Panc1 (cell line): ENCODE measurements around the gene LRRC63.

Experiments
- CTCF ChIP-seq: fragments of 450-650 bp; IDR thresholded peaks from 2 replicates; pipeline ENCODE4 v1.5.1; 2017; ENCODE audit warnings: mild to moderate bottlenecking
- POLR2AphosphoS5 ChIP-seq: IDR thresholded peaks from 2 replicates; pipeline ENCODE4 v1.6.1; 2012; ENCODE audit warnings: mild to moderate bottlenecking, low read depth, low read length, moderate library complexity
- REST ChIP-seq, 2 experiments: IDR thresholded peaks; 2 replicates each; pipeline ENCODE4 v1.6.1; 2011 to 2012; ENCODE audit warnings: low read depth in 2 of 2, control low read depth in 1 of 2, low read length in 1 of 2, mild to moderate bottlenecking in 1 of 2, moderate library complexity in 1 of 2; ENCODE audit not compliant: insufficient read depth in 1 of 2
- SIN3A ChIP-seq: IDR thresholded peaks from 2 replicates; pipeline ENCODE4 v1.6.1; 2012; ENCODE audit warnings: low read depth, mild to moderate bottlenecking, low read length, moderate library complexity, borderline replicate concordance; ENCODE audit not compliant: insufficient read depth

GRCh38 chr13:46169758-46170157 lies 42.0 kb upstream of the LRRC63 start:
- TF ChIP-seq CTCF (no peak), POLR2AphosphoS5 (no peak), REST (IDR thresholded peaks at IDR 0.05; ENCODE audit: insufficient read depth in 1 of 2, low read depth in 2 of 2, low read length in 1 of 2) (no peak), SIN3A (no peak)
